GM21717 (cell line): ENCODE data around the gene PCGF2.

ENCODE experiments used
- ATAC-seq: cut with Tn5 transposase; IDR thresholded peaks from one replicate; pipeline ENCODE4 v1.9.1; 2021; ENCODE audit warnings: mild to moderate bottlenecking, moderate library complexity; ENCODE audit not compliant: unreplicated experiment

PCGF2 gene

GRCh38 chr17:38704606-38705522 is 43.3 kb downstream of the PCGF2 start, which contains the start of gene MLLT6:
MLLT6 (plus strand) TSS chr17:38705273; CDS start chr17:38705633, 360 bp downstream.
- no peak for ATAC-seq

- ATAC-seq: no peak
Observed at GRCh38 chr17:38703742-38704605, 44.2 kb downstream of the PCGF2 start.

- ATAC-seq: no peak
Observed at GRCh38 chr17:38702916-38703741, 45.0 kb downstream of the PCGF2 start.

- peak; percentile 28 for ATAC-seq
Observed at GRCh38 chr17:38702166-38702915, 45.8 kb downstream of the PCGF2 start.

- peak; percentile 23 for ATAC-seq
Observed at GRCh38 chr17:38701504-38702165, 46.5 kb downstream of the PCGF2 start.

GRCh38 chr17:38698760-38699159 is 49.4 kb downstream of the PCGF2 start:
- no peak for ATAC-seq

GRCh38 chr17:38697061-38697820 is 50.9 kb downstream of the PCGF2 start:
- no peak for ATAC-seq

GRCh38 chr17:38693700-38694329 is 54.3 kb downstream of the PCGF2 start:
- ATAC-seq: no peak

- ATAC-seq: no peak
Observed at GRCh38 chr17:38691154-38691553, 57.0 kb downstream of the PCGF2 start.

- ATAC-seq: no peak
Observed at GRCh38 chr17:38690386-38690785, 57.8 kb downstream of the PCGF2 start.

- no peak for ATAC-seq
Observed at GRCh38 chr17:38687286-38687685, 60.9 kb downstream of the PCGF2 start.

- no peak for ATAC-seq
Observed at GRCh38 chr17:38685491-38685890, 62.6 kb downstream of the PCGF2 start.
